ENCODE data around the gene DHRSX. TPM values are rescaled to one million over a fixed set of nuclear protein-coding genes. Genes with fewer than 3 reads are reported as not detected.

DHRSX gene
- total and polyA plus RNA-seq, 2 of the 13 experiments (the other 11 are each of a cell fraction or from before 2014, with no cell fraction given) = 15.5 to 24.3 TPM

GRCh38 chrX:2446815-2447214 lies 54.0 kb downstream of the DHRSX start (continued):
- no peak for TF ChIP-seq ZNF800 (CRISPR knock-in tag; IDR thresholded peaks at IDR 0.05)
- no peak for TF ChIP-seq KLF6 (CRISPR knock-in tag; IDR thresholded peaks at IDR 0.05)
- TF ChIP-seq NR2F2 (IDR thresholded peaks at IDR 0.05; ENCODE audit: borderline replicate concordance, low read depth) = no peak
- no peak for TF ChIP-seq PLSCR1 (CRISPR knock-in tag; IDR thresholded peaks at IDR 0.05; ENCODE audit: borderline replicate concordance)
- TF ChIP-seq, protein P1, sequence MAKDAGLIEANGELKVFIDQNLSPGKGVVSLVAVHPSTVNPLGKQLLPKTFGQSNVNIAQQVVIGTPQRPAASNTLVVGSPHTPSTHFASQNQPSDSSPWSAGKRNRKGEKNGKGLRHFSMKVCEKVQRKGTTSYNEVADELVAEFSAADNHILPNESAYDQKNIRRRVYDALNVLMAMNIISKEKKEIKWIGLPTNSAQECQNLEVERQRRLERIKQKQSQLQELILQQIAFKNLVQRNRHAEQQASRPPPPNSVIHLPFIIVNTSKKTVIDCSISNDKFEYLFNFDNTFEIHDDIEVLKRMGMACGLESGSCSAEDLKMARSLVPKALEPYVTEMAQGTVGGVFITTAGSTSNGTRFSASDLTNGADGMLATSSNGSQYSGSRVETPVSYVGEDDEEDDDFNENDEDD (CRISPR knock-in tag; IDR thresholded peaks at IDR 0.05; ENCODE audit: borderline replicate concordance) = no peak
- no peak for TF ChIP-seq FOSL1 (CRISPR knock-in tag; IDR thresholded peaks at IDR 0.05; ENCODE audit: borderline replicate concordance)
- TF ChIP-seq, protein P2, sequence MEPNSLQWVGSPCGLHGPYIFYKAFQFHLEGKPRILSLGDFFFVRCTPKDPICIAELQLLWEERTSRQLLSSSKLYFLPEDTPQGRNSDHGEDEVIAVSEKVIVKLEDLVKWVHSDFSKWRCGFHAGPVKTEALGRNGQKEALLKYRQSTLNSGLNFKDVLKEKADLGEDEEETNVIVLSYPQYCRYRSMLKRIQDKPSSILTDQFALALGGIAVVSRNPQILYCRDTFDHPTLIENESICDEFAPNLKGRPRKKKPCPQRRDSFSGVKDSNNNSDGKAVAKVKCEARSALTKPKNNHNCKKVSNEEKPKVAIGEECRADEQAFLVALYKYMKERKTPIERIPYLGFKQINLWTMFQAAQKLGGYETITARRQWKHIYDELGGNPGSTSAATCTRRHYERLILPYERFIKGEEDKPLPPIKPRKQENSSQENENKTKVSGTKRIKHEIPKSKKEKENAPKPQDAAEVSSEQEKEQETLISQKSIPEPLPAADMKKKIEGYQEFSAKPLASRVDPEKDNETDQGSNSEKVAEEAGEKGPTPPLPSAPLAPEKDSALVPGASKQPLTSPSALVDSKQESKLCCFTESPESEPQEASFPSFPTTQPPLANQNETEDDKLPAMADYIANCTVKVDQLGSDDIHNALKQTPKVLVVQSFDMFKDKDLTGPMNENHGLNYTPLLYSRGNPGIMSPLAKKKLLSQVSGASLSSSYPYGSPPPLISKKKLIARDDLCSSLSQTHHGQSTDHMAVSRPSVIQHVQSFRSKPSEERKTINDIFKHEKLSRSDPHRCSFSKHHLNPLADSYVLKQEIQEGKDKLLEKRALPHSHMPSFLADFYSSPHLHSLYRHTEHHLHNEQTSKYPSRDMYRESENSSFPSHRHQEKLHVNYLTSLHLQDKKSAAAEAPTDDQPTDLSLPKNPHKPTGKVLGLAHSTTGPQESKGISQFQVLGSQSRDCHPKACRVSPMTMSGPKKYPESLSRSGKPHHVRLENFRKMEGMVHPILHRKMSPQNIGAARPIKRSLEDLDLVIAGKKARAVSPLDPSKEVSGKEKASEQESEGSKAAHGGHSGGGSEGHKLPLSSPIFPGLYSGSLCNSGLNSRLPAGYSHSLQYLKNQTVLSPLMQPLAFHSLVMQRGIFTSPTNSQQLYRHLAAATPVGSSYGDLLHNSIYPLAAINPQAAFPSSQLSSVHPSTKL (CRISPR knock-in tag; IDR thresholded peaks at IDR 0.05) = no peak
- TF ChIP-seq SNAI1 (CRISPR knock-in tag; IDR thresholded peaks at IDR 0.05; ENCODE audit: borderline replicate concordance) = no peak
- no peak for TF ChIP-seq PLRG1 (conservative IDR thresholded peaks at IDR 0.05)
- TF ChIP-seq MXD4 (CRISPR knock-in tag; IDR thresholded peaks at IDR 0.05) = no peak

All from HepG2 (cell line).